Ascending aorta (tissue), 2 donors: ENCODE results near the gene UBE2C. TPM values are rescaled to one million over a fixed set of nuclear protein-coding genes. Genes with fewer than 3 reads are reported as not detected.

Experiments used
- DNase-seq, 2 donors: peaks; one replicate each; pipeline ENCODE4 v3.0.0-alpha.2; 2019; ENCODE audit warnings: low spot score in 2 of 2
- H3K27ac ChIP-seq, 2 donors: fragments of 200-600 bp; sonication (generic); one replicate each; pipeline ENCODE4 v1.5.1; 2016 to 2017; ENCODE audit warnings: mild to moderate bottlenecking in 1 of 2
- H3K27me3 ChIP-seq: fragments of 200-600 bp; sonication (generic); one replicate; pipeline ENCODE4 v1.5.1; 2017
- H3K36me3 ChIP-seq, 2 donors: fragments of 200-600 bp; sonication (generic); one replicate each; pipeline ENCODE4 v1.5.1; 2016
- H3K4me1 ChIP-seq, 2 donors: fragments of 200-600 bp; sonication (generic); one replicate each; pipeline ENCODE4 v1.5.1; 2016 to 2017; ENCODE audit warnings: mild to moderate bottlenecking in 1 of 2
- H3K4me3 ChIP-seq, 2 donors: fragments of 200-600 bp; sonication (generic); one replicate each; pipeline ENCODE4 v1.5.1; 2016 to 2017; ENCODE audit warnings: mild to moderate bottlenecking in 1 of 2
- H3K9me3 ChIP-seq, 2 donors: fragments of 200-600 bp; sonication (generic); one replicate each; pipeline ENCODE4 v1.5.1; 2016
- intact Hi-C: fragments of 100-400 bp; cut with DNase I; formaldehyde crosslinking; loops from one replicate; pipeline ENCODE4 v1.15.1; 2023
- total RNA-seq: library from RNA; depleted of rRNA; stranded (reverse); fragments of >200 nt; gene quantifications from one replicate; pipeline ENCODE4 v1.1.0, GENCODE V29; 2016
- TF ChIP-seq, protein P1 (sequence below), 3 experiments: fragments of 200-600 bp in 2 of 3; fragments of 450-650 bp in 1 of 3; sonication (generic) in 2 of 3; IDR thresholded peaks; one replicate each; pipeline ENCODE4 v1.5.1; 2016 to 2019; ENCODE audit warnings: antibody characterized with exemption in 3 of 3, mild to moderate bottlenecking in 1 of 3, moderate library complexity in 1 of 3

UBE2C gene
- total RNA-seq, 1 donor from 2014 or later = not detected

DNA sequence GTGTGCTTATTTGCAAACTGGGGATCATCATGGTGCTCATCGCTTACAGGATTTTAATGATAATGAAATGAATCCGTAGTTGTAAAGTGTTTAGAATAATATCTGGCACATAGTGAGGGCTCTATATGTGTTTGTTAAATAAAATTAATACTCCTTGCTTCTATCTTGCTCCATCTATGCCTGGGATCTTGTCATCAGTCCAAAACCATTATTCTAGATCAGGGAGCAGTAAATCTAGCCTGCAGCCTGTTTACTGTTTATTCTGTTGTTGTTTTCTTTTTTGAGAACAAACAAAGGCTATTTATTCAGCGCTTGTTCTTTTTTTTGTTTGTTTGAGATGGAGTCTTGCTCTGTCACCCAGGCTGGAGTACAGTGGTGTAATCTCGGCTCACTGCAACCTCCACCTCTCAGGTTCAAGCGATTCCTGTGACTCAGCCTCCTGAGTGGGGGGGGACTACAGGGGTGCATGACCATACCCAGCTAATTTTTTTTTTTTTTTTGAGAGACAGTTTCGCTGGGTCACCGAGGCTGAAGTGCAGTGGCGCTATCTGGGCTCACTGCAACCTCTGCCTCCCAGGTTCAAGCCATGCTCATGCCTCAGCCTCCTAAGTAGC, 36.6 kb downstream of the UBE2C start:
- no peaks in the 10 kb centered on the region for H3K9me3 ChIP-seq
- H3K27me3 ChIP-seq = no peaks in the 10 kb centered on the region
- H3K27ac ChIP-seq = no peak overlapping the region
- DNase-seq = no peak
- TF ChIP-seq, protein P1, sequence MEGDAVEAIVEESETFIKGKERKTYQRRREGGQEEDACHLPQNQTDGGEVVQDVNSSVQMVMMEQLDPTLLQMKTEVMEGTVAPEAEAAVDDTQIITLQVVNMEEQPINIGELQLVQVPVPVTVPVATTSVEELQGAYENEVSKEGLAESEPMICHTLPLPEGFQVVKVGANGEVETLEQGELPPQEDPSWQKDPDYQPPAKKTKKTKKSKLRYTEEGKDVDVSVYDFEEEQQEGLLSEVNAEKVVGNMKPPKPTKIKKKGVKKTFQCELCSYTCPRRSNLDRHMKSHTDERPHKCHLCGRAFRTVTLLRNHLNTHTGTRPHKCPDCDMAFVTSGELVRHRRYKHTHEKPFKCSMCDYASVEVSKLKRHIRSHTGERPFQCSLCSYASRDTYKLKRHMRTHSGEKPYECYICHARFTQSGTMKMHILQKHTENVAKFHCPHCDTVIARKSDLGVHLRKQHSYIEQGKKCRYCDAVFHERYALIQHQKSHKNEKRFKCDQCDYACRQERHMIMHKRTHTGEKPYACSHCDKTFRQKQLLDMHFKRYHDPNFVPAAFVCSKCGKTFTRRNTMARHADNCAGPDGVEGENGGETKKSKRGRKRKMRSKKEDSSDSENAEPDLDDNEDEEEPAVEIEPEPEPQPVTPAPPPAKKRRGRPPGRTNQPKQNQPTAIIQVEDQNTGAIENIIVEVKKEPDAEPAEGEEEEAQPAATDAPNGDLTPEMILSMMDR (IDR thresholded peaks at IDR 0.05) = no peak
- H3K4me1 ChIP-seq = no peaks in the 10 kb centered on the region
- H3K4me3 ChIP-seq = no peak overlapping the region
- intact Hi-C loops = no loop called here
- peaks cover 27 to 47% of the 10 kb centered on the region in 2 donors for H3K36me3 ChIP-seq

DNA sequence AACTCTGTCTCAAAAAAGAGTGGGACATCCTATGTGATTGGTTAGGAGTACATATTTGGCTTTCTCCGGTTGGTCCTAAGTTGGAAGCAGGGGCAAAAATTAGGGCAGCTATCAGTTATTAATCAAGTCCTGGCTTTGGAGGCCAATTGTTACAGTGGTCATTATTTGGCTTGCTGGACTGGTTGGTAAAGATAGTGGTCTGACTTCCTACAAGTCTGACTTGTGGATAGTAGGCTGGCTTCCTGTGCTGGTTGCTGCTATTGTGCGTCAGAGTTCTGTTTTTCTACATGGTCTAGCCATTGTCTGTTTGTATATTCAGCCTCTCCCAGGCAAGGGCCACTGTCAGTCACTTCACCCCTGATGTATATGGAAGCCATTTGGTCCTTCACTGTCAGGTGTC, 37.8 kb downstream of the UBE2C start:
- peaks cover 0 to 7% of the 10 kb centered on the region in 2 donors for H3K4me1 ChIP-seq
- H3K36me3 ChIP-seq = peaks cover 22 to 45% of the 10 kb centered on the region in 2 donors
- H3K4me3 ChIP-seq = no peak overlapping the region
- no peaks in the 10 kb centered on the region for H3K27me3 ChIP-seq
- TF ChIP-seq, protein P1 (IDR thresholded peaks at IDR 0.05) = no peak
- H3K9me3 ChIP-seq = no peaks in the 10 kb centered on the region
- H3K27ac ChIP-seq = no peak overlapping the region
- intact Hi-C loops = no loop called here
- no peak for DNase-seq

DNA sequence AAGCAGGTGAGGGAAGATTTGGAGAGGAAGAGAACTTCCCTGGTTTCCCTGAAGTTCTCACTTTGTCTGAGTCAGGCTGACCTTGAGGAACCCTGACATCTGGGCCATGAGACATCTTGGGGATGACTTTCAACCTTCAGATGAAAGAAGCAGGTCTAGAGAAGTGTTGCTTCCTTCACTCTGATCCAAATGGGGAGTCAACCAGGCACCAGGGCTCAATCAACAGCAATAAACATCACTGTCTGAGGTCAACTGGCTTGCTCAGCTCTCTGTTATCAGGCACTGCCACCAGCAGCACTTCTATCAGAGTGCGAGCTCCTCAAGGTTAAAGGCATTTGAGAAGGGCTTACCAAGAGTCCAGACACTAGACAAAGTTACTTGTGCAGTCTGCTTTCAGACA, 38.5 kb downstream of the UBE2C start:
- DNase-seq = no peak
- no peak overlapping the region for H3K27ac ChIP-seq
- peaks cover 22 to 45% of the 10 kb centered on the region in 2 donors for H3K36me3 ChIP-seq
- H3K27me3 ChIP-seq = no peaks in the 10 kb centered on the region
- no peak overlapping the region for H3K4me3 ChIP-seq
- TF ChIP-seq, protein P1 (IDR thresholded peaks at IDR 0.05) = no peak
- no peaks in the 10 kb centered on the region for H3K9me3 ChIP-seq
- intact Hi-C loops = no loop called here
- peaks cover under 1 to 14% of the 10 kb centered on the region in 2 donors for H3K4me1 ChIP-seq

DNA sequence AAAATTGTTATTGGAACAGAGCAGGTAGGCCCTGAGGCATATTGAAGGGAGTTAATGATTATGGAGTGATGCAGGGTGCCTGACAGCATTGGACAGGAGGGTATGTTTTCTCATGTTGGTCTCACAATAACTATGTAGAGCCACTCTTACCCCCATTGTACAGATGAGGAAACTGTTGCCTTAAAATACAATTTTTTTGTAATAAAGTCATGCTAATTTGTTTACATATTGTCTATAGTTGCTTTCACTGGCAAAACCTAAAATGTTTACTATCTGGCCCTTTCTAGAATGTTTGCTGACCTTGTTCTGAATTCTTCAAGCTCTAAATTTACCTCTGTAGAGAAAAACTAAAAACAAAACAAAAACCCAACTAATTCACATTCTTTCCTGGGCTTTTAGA, 39.1 kb downstream of the UBE2C start:
- Histone ChIP-seq H3K4me1 (peaks cover 3 to 19% of the 10 kb centered on the region in 2 donors), H3K27me3 (no peaks in the 10 kb centered on the region), H3K36me3 (peaks cover 20 to 39% of the 10 kb centered on the region in 2 donors), H3K9me3 (no peaks in the 10 kb centered on the region), H3K27ac (no peak overlapping the region), H3K4me3 (no peak overlapping the region)
- TF ChIP-seq, protein P1 (IDR thresholded peaks at IDR 0.05) = no peak
- no peak for DNase-seq
- intact Hi-C loops = no loop called here

DNA sequence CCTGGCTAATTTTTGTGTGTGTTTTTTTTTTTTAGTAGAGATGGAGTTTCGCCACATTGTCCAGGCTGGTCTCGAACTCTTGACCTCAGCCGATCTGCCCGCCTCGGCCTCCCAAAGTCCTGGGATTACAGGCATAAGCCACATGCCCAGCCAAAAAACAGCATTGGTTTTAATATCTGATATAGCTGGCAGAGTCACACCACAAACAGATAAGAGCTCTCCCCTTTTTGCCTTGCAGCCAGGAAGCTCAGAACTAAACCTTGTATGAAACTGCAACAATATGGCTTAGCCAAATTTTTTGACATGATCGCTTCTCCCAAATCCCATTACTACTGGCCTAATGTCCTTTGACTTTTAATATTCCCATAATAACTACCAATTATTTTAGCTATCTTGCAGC, 39.9 kb downstream of the UBE2C start:
- intact Hi-C loops = no loop called here
- H3K27ac ChIP-seq = no peak overlapping the region
- peaks cover 13 to 31% of the 10 kb centered on the region in 2 donors for H3K36me3 ChIP-seq

More for the DNA sequence above, 39.9 kb downstream of the UBE2C start:
- DNase-seq = no peak
- TF ChIP-seq, protein P1 (IDR thresholded peaks at IDR 0.05) = no peak
- no peaks in the 10 kb centered on the region for H3K27me3 ChIP-seq
- H3K9me3 ChIP-seq = no peaks in the 10 kb centered on the region
- peaks cover 3 to 19% of the 10 kb centered on the region in 2 donors for H3K4me1 ChIP-seq
- no peak overlapping the region for H3K4me3 ChIP-seq
